Panc1 (cell line): ENCODE results near the gene NLRP1. TPM values are rescaled to one million over a fixed set of nuclear protein-coding genes. Genes with fewer than 3 reads are reported as not detected.
A peak's percentile ranks its signal among the peaks of the same experiment; 100 is the strongest.

Experiments used
- ATAC-seq: fragments of 200-7000 bp; cut with Tn5 transposase; 2 replicates; pipeline ENCODE4 v1.9.1; 2020; ENCODE audit warnings: mild to moderate bottlenecking, moderate library complexity
- BruUV-seq: library from RNA; stranded (reverse); fragments of 400-500 nt; replicated peaks from 2 replicates; lab custom pipeline; 2021; lab: Mats Ljungman, UMichigan
- CTCF ChIA-PET: fragments of 300-600 bp; sonication (Branson Sonifier 250); formaldehyde crosslinking; loops from one replicate; lab custom pipeline; 2022; ENCODE audit warnings: antibody characterized with exemption; lab: Charles Lee
- POLR2A ChIA-PET: fragments of 300-600 bp; sonication (Branson Sonifier 250); formaldehyde crosslinking; loops from one replicate; lab custom pipeline; 2022; ENCODE audit warnings: antibody characterized with exemption; lab: Charles Lee
- DNase-seq: peaks from one replicate; pipeline ENCODE4 v3.0.0-alpha.2; 2010; ENCODE audit warnings: low read depth, low spot score
- H3K27ac ChIP-seq: 2 replicates; pipeline ENCODE4 v1.5.1; 2011; ENCODE audit warnings: mild to moderate bottlenecking, low read length, inconsistent platforms
- H3K27me3 ChIP-seq: fragments of 200-500 bp; sonication (Bioruptor generic); 2 replicates; pipeline ENCODE4 v1.6.0; 2014; ENCODE audit warnings: low read length, inconsistent platforms; ENCODE audit not compliant: control insufficient read depth, insufficient read depth
- H3K36me3 ChIP-seq: fragments of 200-500 bp; sonication (Bioruptor generic); 2 replicates; pipeline ENCODE4 v1.5.1; 2014; ENCODE audit warnings: inconsistent platforms, mild to moderate bottlenecking, low read length, moderate library complexity; ENCODE audit not compliant: control insufficient read depth, insufficient read depth
- H3K4me1 ChIP-seq: 2 replicates; pipeline ENCODE4 v1.5.1; 2011; ENCODE audit warnings: inconsistent platforms, mild to moderate bottlenecking, low read length, moderate library complexity; ENCODE audit not compliant: control insufficient read depth, insufficient read depth
- H3K4me3 ChIP-seq, 2 experiments: 2 replicates each; pipeline ENCODE4 v1.5.1; 2011 to 2012; ENCODE audit warnings: low read depth in 2 of 2, low read length in 2 of 2, mild to moderate bottlenecking in 2 of 2, inconsistent platforms in 1 of 2, moderate library complexity in 1 of 2
- H3K9me3 ChIP-seq: fragments of 200-500 bp; sonication (Bioruptor generic); 2 replicates; pipeline ENCODE4 v1.5.1; 2014; ENCODE audit warnings: low read depth, mild to moderate bottlenecking, inconsistent platforms, low read length, moderate library complexity; ENCODE audit not compliant: control insufficient read depth, insufficient read depth
- POLR2AphosphoS5 ChIP-seq: IDR thresholded peaks from 2 replicates; pipeline ENCODE4 v1.6.1; 2012; ENCODE audit warnings: mild to moderate bottlenecking, low read depth, low read length, moderate library complexity
- SIN3A ChIP-seq: IDR thresholded peaks from 2 replicates; pipeline ENCODE4 v1.6.1; 2012; ENCODE audit warnings: low read depth, mild to moderate bottlenecking, low read length, moderate library complexity, borderline replicate concordance; ENCODE audit not compliant: insufficient read depth
- TCF7L2 ChIP-seq: IDR thresholded peaks from 2 replicates; pipeline ENCODE4 v1.6.1; 2011; ENCODE audit warnings: mild to moderate bottlenecking, low read depth, low read length, inconsistent platforms
- in situ Hi-C: cut with HindIII; loops from 2 replicates; pipeline ENCODE4 v1.10.0; 2016; ENCODE audit warnings: low sequenced_read_pairs, low pct_unique_long_range_greater_than_20kb
- intact Hi-C: fragments of 100-400 bp; cut with micrococcal nuclease; formaldehyde crosslinking; loops from one replicate; pipeline ENCODE4 v1.10.0; 2022; ENCODE audit not compliant: unreplicated experiment
- total RNA-seq: library from RNA; stranded (reverse); gene quantifications from one replicate; pipeline ENCODE4 v1.2.1, GENCODE V29; 2021; ENCODE audit not compliant: unreplicated experiment
- TF ChIP-seq, protein P1 (sequence below), 2 experiments: IDR thresholded peaks; 2 replicates each; pipeline ENCODE4 v1.6.1; 2011 to 2012; ENCODE audit warnings: low read depth in 2 of 2, control low read depth in 1 of 2, low read length in 1 of 2, mild to moderate bottlenecking in 1 of 2, moderate library complexity in 1 of 2; ENCODE audit not compliant: insufficient read depth in 1 of 2
- TF ChIP-seq, protein P2 (sequence below): fragments of 450-650 bp; IDR thresholded peaks from 2 replicates; pipeline ENCODE4 v1.5.1; 2017; ENCODE audit warnings: mild to moderate bottlenecking

The NLRP1 gene
- total RNA-seq, 1 experiment from 2014 or later: 0.57 TPM

DNA sequence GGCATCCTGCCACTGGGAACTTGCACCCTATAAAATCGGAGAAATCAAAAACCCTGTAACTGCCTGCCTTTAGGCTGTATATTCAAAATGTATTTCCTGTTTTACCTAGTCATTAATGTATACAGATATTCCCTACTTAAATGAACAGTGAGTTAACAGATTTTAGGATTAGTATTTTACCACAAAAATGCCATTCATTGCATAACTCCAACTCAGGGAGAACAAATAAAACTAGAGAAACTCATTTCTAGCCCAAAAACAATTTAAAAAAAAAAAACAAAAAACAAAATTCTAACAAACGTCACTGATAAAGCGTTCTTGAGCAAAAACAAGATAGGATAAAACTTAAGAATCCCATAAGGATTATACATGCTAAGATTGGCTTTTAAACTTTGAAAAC lies 111.8 kb downstream of the NLRP1 start:
- Histone ChIP-seq H3K9me3 (no peaks in the 10 kb centered on the region), H3K27ac (no peak overlapping the region), H3K27me3 (no peaks in the 10 kb centered on the region), H3K36me3 (peaks cover 24% of the 10 kb centered on the region), H3K4me1 (peaks cover 4% of the 10 kb centered on the region), H3K4me3 (no peak overlapping the region)
- intact Hi-C loops: no loop called here
- no TSS peak for BruUV-seq
- ChIA-PET CTCF (no interaction called here), POLR2A (no interaction called here)
- in situ Hi-C loops: no loop called here
- no peak for TF ChIP-seq SIN3A
- TF ChIP-seq POLR2AphosphoS5: no peak
- TF ChIP-seq, protein P1, sequence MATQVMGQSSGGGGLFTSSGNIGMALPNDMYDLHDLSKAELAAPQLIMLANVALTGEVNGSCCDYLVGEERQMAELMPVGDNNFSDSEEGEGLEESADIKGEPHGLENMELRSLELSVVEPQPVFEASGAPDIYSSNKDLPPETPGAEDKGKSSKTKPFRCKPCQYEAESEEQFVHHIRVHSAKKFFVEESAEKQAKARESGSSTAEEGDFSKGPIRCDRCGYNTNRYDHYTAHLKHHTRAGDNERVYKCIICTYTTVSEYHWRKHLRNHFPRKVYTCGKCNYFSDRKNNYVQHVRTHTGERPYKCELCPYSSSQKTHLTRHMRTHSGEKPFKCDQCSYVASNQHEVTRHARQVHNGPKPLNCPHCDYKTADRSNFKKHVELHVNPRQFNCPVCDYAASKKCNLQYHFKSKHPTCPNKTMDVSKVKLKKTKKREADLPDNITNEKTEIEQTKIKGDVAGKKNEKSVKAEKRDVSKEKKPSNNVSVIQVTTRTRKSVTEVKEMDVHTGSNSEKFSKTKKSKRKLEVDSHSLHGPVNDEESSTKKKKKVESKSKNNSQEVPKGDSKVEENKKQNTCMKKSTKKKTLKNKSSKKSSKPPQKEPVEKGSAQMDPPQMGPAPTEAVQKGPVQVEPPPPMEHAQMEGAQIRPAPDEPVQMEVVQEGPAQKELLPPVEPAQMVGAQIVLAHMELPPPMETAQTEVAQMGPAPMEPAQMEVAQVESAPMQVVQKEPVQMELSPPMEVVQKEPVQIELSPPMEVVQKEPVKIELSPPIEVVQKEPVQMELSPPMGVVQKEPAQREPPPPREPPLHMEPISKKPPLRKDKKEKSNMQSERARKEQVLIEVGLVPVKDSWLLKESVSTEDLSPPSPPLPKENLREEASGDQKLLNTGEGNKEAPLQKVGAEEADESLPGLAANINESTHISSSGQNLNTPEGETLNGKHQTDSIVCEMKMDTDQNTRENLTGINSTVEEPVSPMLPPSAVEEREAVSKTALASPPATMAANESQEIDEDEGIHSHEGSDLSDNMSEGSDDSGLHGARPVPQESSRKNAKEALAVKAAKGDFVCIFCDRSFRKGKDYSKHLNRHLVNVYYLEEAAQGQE (IDR thresholded peaks at IDR 0.05; ENCODE audit: insufficient read depth in 1 of 2, low read depth in 2 of 2, low read length in 1 of 2): no peak
- no peak for TF ChIP-seq TCF7L2
- TF ChIP-seq, protein P2, sequence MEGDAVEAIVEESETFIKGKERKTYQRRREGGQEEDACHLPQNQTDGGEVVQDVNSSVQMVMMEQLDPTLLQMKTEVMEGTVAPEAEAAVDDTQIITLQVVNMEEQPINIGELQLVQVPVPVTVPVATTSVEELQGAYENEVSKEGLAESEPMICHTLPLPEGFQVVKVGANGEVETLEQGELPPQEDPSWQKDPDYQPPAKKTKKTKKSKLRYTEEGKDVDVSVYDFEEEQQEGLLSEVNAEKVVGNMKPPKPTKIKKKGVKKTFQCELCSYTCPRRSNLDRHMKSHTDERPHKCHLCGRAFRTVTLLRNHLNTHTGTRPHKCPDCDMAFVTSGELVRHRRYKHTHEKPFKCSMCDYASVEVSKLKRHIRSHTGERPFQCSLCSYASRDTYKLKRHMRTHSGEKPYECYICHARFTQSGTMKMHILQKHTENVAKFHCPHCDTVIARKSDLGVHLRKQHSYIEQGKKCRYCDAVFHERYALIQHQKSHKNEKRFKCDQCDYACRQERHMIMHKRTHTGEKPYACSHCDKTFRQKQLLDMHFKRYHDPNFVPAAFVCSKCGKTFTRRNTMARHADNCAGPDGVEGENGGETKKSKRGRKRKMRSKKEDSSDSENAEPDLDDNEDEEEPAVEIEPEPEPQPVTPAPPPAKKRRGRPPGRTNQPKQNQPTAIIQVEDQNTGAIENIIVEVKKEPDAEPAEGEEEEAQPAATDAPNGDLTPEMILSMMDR: no peak
- no peak for DNase-seq
- no peak for ATAC-seq

DNA sequence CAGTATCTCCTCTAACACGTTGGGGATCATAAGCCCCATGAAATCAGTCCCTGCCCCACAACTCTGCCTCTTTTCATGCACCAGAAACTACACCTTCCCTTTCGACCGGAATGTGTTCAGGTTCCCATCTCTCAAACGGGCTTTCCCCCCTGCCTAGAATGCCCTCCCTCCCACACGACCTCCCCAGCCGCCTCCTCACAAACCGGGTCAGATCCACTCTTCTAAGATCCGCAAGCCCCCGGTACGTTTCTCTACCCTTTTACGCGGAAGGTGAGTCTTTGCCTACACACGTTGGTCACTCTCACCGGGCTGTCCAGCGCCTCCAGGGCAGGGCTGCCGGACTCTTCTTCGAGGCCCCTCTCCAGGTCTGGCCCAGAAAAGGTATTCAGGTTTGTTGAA lies 116.2 kb downstream of the NLRP1 start:
- DNase-seq (no peak), ATAC-seq (peak; percentile 18; the same call in 1 of the 2 replicates)
- no TSS peak for BruUV-seq
- Histone ChIP-seq H3K4me1 (peaks cover 11% of the 10 kb centered on the region), H3K4me3 (peak overlapping the region; percentile 84 to 93), H3K27me3 (no peaks in the 10 kb centered on the region), H3K36me3 (peaks cover 5% of the 10 kb centered on the region), H3K9me3 (no peaks in the 10 kb centered on the region), H3K27ac (peak overlapping the region; percentile 88)
- intact Hi-C loops (no loop called here), in situ Hi-C loops (no loop called here)
- ChIA-PET POLR2A (no interaction called here), CTCF (no interaction called here)
- TF ChIP-seq TCF7L2: no peak
- no peak for TF ChIP-seq POLR2AphosphoS5
- TF ChIP-seq SIN3A: no peak
- TF ChIP-seq, protein P1 (IDR thresholded peaks at IDR 0.05; ENCODE audit: insufficient read depth in 1 of 2, low read depth in 2 of 2, low read length in 1 of 2): no peak
- TF ChIP-seq, protein P2: no peak
